HepG2 (cell line): ENCODE measurements around the gene FRRS1. TPM values are rescaled to one million over a fixed set of nuclear protein-coding genes. Genes with fewer than 3 reads are reported as not detected.

Experiments
- ATAC-seq: fragments of 200-7000 bp; cut with Tn5 transposase; 3 replicates; pipeline ENCODE4 v1.9.1; 2020; ENCODE audit warnings: mild to moderate bottlenecking, moderate library complexity
- BruUV-seq: library from RNA; stranded (reverse); fragments of 400-500 nt; replicated peaks from 2 replicates; lab custom pipeline; 2021; lab: Mats Ljungman, UMichigan
- CTCF ChIA-PET: fragments of 300-600 bp; formaldehyde crosslinking; extraction: SDS; loops from one replicate; lab custom pipeline; 2021; ENCODE audit warnings: low total read pairs, inconsistent platforms, low intra/inter-chr PET ratio; lab: Yijun Ruan, JAX
- POLR2A ChIA-PET: fragments of 350-600 bp; sonication (Branson Sonifier 250); formaldehyde crosslinking; loops from one replicate; lab custom pipeline; 2020; ENCODE audit warnings: antibody characterized with exemption, inconsistent platforms; lab: Yijun Ruan, JAX
- DNase-seq: peaks from one replicate; pipeline ENCODE4 v3.0.0-alpha.2; 2015; ENCODE audit warnings: low spot score
- FAIRE-seq: peaks from 3 replicates; lab custom pipeline; 2011; peaks lifted over from hg19 to GRCh38; lab: Jason Lieb, UNC
- H2AFZ ChIP-seq: one replicate; pipeline ENCODE4 v1.6.1; 2011; ENCODE audit warnings: low read length, inconsistent platforms
- H3K27ac ChIP-seq: fragments of 300-600 bp; 3 replicates; pipeline ENCODE4 v1.8.0; 2011; ENCODE audit warnings: mixed run types, mild to moderate bottlenecking, mixed read lengths, low read length, inconsistent platforms; ENCODE audit not compliant: insufficient read depth; ENCODE audit errors: extremely low read length
- H3K27me3 ChIP-seq, 2 experiments: fragments of 200-600 bp in 1 of 2; 2 replicates in 1 of 2; 3 replicates in 1 of 2; pipeline versions ENCODE4 v1.6.0 to v1.8.0; 2011; ENCODE audit warnings: low read length in 2 of 2, mild to moderate bottlenecking in 2 of 2, moderate library complexity in 2 of 2, inconsistent platforms in 1 of 2; ENCODE audit not compliant: insufficient read depth in 2 of 2, control insufficient read depth in 1 of 2
- H3K36me3 ChIP-seq, 2 experiments: fragments of 200-600 bp in 1 of 2; replicated peaks in 1 of 2; 2 replicates in 1 of 2; 3 replicates in 1 of 2; pipeline versions ENCODE4 v1.5.1 to v1.8.0; 2011; ENCODE audit warnings: low read length in 2 of 2, inconsistent platforms in 1 of 2; ENCODE audit not compliant: insufficient read depth in 2 of 2, control insufficient read depth in 1 of 2
- H3K4me1 ChIP-seq: 2 replicates; pipeline ENCODE4 v1.5.1; 2012; ENCODE audit warnings: low read length, inconsistent platforms; ENCODE audit not compliant: insufficient read depth
- H3K4me2 ChIP-seq: 2 replicates; pipeline ENCODE4 v1.6.0; 2011; ENCODE audit warnings: low read depth, low read length, inconsistent platforms
- H3K4me3 ChIP-seq, 3 experiments: fragments of 200-600 bp in 1 of 3; sonication (generic), shearing (Covaris generic) in 1 of 3; replicated peaks in 1 of 3; 2 replicates each; pipeline ENCODE4 v1.5.1; 2011 to 2016; ENCODE audit warnings: low read length in 3 of 3, inconsistent platforms in 2 of 3, low read depth in 2 of 3, mild to moderate bottlenecking in 2 of 3, control low read depth in 1 of 3, mixed read lengths in 1 of 3; ENCODE audit not compliant: insufficient read depth in 1 of 3
- H3K79me2 ChIP-seq: one replicate; pipeline ENCODE4 v1.6.1; 2011; ENCODE audit warnings: low read length, inconsistent platforms; ENCODE audit not compliant: insufficient read depth
- H3K9ac ChIP-seq: 2 replicates; pipeline ENCODE4 v1.6.0; 2011; ENCODE audit warnings: mild to moderate bottlenecking, low read depth, low read length, inconsistent platforms; ENCODE audit not compliant: insufficient read depth
- H3K9me3 ChIP-seq: 2 replicates; pipeline ENCODE4 v1.5.1; 2012; ENCODE audit warnings: mild to moderate bottlenecking, low read length
- H4K20me1 ChIP-seq: 2 replicates; pipeline ENCODE4 v1.6.0; 2011; ENCODE audit warnings: inconsistent platforms, mild to moderate bottlenecking, low read length, moderate library complexity; ENCODE audit not compliant: insufficient read depth
- AKAP8 ChIP-seq: sonication (generic); formaldehyde crosslinking; IDR thresholded peaks from 2 replicates; pipeline ENCODE4 v1.5.1; 2020; ENCODE audit warnings: mild to moderate bottlenecking, missing genetic modification reagents
- FOXJ3 ChIP-seq: sonication (generic); formaldehyde crosslinking; IDR thresholded peaks from 2 replicates; pipeline ENCODE4 v1.4.0; 2020; ENCODE audit warnings: missing genetic modification reagents, mild to moderate bottlenecking, borderline replicate concordance
- KLF9 ChIP-seq: IDR thresholded peaks from 2 replicates; pipeline ENCODE4 v1.6.1; 2016; ENCODE audit warnings: low read depth
- NKX3-1 ChIP-seq: sonication (generic); formaldehyde crosslinking; IDR thresholded peaks from 2 replicates; pipeline ENCODE4 v1.5.0; 2020; ENCODE audit warnings: missing genetic modification reagents
- NRL ChIP-seq: sonication (generic); formaldehyde crosslinking; IDR thresholded peaks from 2 replicates; pipeline ENCODE4 v1.5.0; 2020; ENCODE audit warnings: missing genetic modification reagents, mild to moderate bottlenecking, moderate library complexity, borderline replicate concordance
- ZBTB42 ChIP-seq: sonication (generic); formaldehyde crosslinking; IDR thresholded peaks from 2 replicates; pipeline ENCODE4 v1.5.0; 2020; ENCODE audit warnings: mild to moderate bottlenecking, missing genetic modification reagents
- ZNF550 ChIP-seq: sonication (generic); formaldehyde crosslinking; IDR thresholded peaks from 2 replicates; pipeline ENCODE4 v1.4.0; 2020; ENCODE audit warnings: mild to moderate bottlenecking, missing genetic modification reagents, borderline replicate concordance
- in situ Hi-C: cut with HindIII; loops from 2 replicates; pipeline ENCODE4 v1.10.0; 2017; ENCODE audit warnings: low pct_unique_long_range_greater_than_20kb; ENCODE audit not compliant: extremely low pct_ligation_motif_present
- intact Hi-C: fragments of 100-400 bp; cut with micrococcal nuclease; formaldehyde crosslinking; loops from one replicate; pipeline ENCODE4 v1.10.0; 2022; ENCODE audit not compliant: unreplicated experiment
- polyA plus RNA-seq, 8 experiments: library from polyadenylated mRNA; depleted of rRNA in 3 of 8; stranded (reverse) in 7 of 8; unstranded in 1 of 8; fragments of >200 nt; fragmentation: Illumina TruSeq in 4 of 8; extraction: Trizol in 4 of 8; gene quantifications; 2 replicates each; pipeline versions ENCODE4 v1.2.1 to v1.2.3, GENCODE V29; 2011 to 2016; ENCODE audit warnings: low read depth in 4 of 8, missing spikeins in 1 of 8, mixed read lengths in 1 of 8; ENCODE audit not compliant: insufficient read depth in 1 of 8
- total RNA-seq, 5 experiments: library from RNA; depleted of rRNA; stranded (reverse); fragments of >200 nt; fragmentation: Illumina TruSeq; extraction: Trizol; gene quantifications; 2 replicates each; pipeline ENCODE4 v1.2.3, GENCODE V29; 2016; ENCODE audit warnings: low read depth in 1 of 5
- TF ChIP-seq, protein P1 (sequence below): sonication (generic); formaldehyde crosslinking; IDR thresholded peaks from 2 replicates; pipeline ENCODE4 v1.9.0; 2022; ENCODE audit warnings: low read depth, missing genetic modification reagents
- TF ChIP-seq, protein P2 (sequence below): sonication (generic); formaldehyde crosslinking; IDR thresholded peaks from 2 replicates; pipeline ENCODE4 v1.5.0; 2020; ENCODE audit warnings: missing genetic modification reagents, mild to moderate bottlenecking, borderline replicate concordance
- TF ChIP-seq, protein P3 (sequence below): sonication (generic); formaldehyde crosslinking; IDR thresholded peaks from 2 replicates; pipeline ENCODE4 v1.4.0; 2020; ENCODE audit warnings: missing genetic modification reagents
- TF ChIP-seq, protein P4 (sequence below): sonication (generic); formaldehyde crosslinking; IDR thresholded peaks from 2 replicates; pipeline ENCODE4 v1.4.0; 2020; ENCODE audit warnings: mild to moderate bottlenecking, low read depth, missing genetic modification reagents
- TF ChIP-seq, protein P5 (sequence below): sonication (generic); formaldehyde crosslinking; IDR thresholded peaks from 2 replicates; pipeline ENCODE4 v1.5.0; 2020; ENCODE audit warnings: missing genetic modification reagents

FRRS1 gene
- total and polyA plus RNA-seq, 2 of the 13 experiments (the other 11 are each of a cell fraction or from before 2014, with no cell fraction given): 22.6 to 23.4 TPM

DNA sequence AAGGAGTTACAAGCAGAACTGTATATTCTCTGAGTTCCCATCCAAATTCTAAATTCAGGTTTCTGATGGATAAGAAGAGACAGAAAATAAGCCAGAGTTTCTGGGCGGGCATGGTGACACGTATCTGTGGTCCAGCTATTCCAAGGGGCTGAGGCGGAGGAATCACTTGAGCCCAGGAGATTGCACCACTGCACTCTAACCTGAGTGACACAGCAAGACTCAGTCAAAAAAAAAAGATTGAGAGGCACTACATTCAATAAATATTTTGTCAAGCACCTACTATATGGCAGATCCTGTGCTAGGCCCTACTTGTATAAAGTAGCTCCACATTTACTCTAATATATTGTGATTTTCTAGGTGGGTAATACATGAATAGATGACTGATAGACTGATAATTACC, 6.4 kb upstream of the FRRS1 start (continued):
- TF ChIP-seq, protein P1, sequence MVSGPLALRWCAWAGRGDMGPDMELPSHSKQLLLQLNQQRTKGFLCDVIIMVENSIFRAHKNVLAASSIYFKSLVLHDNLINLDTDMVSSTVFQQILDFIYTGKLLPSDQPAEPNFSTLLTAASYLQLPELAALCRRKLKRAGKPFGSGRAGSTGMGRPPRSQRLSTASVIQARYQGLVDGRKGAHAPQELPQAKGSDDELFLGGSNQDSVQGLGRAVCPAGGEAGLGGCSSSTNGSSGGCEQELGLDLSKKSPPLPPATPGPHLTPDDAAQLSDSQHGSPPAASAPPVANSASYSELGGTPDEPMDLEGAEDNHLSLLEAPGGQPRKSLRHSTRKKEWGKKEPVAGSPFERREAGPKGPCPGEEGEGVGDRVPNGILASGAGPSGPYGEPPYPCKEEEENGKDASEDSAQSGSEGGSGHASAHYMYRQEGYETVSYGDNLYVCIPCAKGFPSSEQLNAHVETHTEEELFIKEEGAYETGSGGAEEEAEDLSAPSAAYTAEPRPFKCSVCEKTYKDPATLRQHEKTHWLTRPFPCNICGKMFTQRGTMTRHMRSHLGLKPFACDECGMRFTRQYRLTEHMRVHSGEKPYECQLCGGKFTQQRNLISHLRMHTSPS (CRISPR knock-in tag): no peak
- TF ChIP-seq KLF9 (CRISPR knock-in tag) (no peak), AKAP8 (no peak)
- TF ChIP-seq, protein P2, sequence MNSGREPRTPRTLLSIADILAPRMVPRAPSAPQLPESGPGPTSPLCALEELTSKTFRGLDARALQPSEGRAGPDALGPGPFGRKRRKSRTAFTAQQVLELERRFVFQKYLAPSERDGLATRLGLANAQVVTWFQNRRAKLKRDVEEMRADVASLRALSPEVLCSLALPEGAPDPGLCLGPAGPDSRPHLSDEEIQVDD (CRISPR knock-in tag): no peak
- TF ChIP-seq, protein P3, sequence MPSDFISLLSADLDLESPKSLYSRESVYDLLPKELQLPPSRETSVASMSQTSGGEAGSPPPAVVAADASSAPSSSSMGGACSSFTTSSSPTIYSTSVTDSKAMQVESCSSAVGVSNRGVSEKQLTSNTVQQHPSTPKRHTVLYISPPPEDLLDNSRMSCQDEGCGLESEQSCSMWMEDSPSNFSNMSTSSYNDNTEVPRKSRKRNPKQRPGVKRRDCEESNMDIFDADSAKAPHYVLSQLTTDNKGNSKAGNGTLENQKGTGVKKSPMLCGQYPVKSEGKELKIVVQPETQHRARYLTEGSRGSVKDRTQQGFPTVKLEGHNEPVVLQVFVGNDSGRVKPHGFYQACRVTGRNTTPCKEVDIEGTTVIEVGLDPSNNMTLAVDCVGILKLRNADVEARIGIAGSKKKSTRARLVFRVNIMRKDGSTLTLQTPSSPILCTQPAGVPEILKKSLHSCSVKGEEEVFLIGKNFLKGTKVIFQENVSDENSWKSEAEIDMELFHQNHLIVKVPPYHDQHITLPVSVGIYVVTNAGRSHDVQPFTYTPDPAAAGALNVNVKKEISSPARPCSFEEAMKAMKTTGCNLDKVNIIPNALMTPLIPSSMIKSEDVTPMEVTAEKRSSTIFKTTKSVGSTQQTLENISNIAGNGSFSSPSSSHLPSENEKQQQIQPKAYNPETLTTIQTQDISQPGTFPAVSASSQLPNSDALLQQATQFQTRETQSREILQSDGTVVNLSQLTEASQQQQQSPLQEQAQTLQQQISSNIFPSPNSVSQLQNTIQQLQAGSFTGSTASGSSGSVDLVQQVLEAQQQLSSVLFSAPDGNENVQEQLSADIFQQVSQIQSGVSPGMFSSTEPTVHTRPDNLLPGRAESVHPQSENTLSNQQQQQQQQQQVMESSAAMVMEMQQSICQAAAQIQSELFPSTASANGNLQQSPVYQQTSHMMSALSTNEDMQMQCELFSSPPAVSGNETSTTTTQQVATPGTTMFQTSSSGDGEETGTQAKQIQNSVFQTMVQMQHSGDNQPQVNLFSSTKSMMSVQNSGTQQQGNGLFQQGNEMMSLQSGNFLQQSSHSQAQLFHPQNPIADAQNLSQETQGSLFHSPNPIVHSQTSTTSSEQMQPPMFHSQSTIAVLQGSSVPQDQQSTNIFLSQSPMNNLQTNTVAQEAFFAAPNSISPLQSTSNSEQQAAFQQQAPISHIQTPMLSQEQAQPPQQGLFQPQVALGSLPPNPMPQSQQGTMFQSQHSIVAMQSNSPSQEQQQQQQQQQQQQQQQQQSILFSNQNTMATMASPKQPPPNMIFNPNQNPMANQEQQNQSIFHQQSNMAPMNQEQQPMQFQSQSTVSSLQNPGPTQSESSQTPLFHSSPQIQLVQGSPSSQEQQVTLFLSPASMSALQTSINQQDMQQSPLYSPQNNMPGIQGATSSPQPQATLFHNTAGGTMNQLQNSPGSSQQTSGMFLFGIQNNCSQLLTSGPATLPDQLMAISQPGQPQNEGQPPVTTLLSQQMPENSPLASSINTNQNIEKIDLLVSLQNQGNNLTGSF (CRISPR knock-in tag): no peak
- TF ChIP-seq, all 625 proteins: peak for 0

DNA sequence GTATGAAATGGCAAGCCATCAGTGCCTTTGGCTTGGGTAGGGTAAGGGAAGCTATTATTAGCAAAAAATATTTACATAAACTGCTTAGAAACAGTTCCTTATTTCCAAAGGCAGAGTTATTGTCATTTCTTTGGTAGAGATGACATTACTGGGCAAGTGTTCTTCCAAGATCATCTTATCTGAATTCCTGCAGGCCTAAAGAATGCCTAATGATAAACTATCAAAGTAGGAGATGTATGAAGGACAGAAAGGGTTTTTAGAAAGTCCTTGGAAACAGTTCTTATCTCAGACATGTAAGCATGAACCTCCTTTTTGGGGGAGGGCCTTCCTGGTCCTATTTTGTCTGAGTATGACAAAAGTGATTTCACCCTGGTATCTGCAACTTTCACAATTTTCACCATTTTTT, 5.1 kb upstream of the FRRS1 start:
- H3K9ac ChIP-seq: no peak overlapping the region
- FAIRE-seq: no peak
- intact Hi-C loops (no loop called here), in situ Hi-C loops (no loop called here)
- no peak overlapping the region for H3K4me3 ChIP-seq
- H3K4me1 ChIP-seq: peaks cover 12% of the 10 kb centered on the region
- no peak overlapping the region for H3K4me2 ChIP-seq
- ATAC-seq: no peak
- no peak for DNase-seq
- no peak overlapping the region for H3K27ac ChIP-seq
- no peak overlapping the region for H2AFZ ChIP-seq
- BruUV-seq: no TSS peak
- ChIA-PET CTCF (no interaction called here), POLR2A (no interaction called here)
- no peaks in the 10 kb centered on the region for H3K79me2 ChIP-seq
- H3K27me3 ChIP-seq: no peaks in the 10 kb centered on the region
- H3K9me3 ChIP-seq: no peaks in the 10 kb centered on the region
- no peaks in the 10 kb centered on the region for H4K20me1 ChIP-seq
- H3K36me3 ChIP-seq: no peaks in the 10 kb centered on the region
- TF ChIP-seq NRL (CRISPR knock-in tag) (no peak), ZNF550 (CRISPR knock-in tag) (no peak), NKX3-1 (CRISPR knock-in tag) (no peak), ZBTB42 (no peak), FOXJ3 (CRISPR knock-in tag) (no peak)
- TF ChIP-seq, protein P4, sequence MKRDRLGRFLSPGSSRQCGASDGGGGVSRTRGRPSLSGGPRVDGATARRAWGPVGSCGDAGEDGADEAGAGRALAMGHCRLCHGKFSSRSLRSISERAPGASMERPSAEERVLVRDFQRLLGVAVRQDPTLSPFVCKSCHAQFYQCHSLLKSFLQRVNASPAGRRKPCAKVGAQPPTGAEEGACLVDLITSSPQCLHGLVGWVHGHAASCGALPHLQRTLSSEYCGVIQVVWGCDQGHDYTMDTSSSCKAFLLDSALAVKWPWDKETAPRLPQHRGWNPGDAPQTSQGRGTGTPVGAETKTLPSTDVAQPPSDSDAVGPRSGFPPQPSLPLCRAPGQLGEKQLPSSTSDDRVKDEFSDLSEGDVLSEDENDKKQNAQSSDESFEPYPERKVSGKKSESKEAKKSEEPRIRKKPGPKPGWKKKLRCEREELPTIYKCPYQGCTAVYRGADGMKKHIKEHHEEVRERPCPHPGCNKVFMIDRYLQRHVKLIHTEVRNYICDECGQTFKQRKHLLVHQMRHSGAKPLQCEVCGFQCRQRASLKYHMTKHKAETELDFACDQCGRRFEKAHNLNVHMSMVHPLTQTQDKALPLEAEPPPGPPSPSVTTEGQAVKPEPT (CRISPR knock-in tag): no peak
- TF ChIP-seq, protein P5, sequence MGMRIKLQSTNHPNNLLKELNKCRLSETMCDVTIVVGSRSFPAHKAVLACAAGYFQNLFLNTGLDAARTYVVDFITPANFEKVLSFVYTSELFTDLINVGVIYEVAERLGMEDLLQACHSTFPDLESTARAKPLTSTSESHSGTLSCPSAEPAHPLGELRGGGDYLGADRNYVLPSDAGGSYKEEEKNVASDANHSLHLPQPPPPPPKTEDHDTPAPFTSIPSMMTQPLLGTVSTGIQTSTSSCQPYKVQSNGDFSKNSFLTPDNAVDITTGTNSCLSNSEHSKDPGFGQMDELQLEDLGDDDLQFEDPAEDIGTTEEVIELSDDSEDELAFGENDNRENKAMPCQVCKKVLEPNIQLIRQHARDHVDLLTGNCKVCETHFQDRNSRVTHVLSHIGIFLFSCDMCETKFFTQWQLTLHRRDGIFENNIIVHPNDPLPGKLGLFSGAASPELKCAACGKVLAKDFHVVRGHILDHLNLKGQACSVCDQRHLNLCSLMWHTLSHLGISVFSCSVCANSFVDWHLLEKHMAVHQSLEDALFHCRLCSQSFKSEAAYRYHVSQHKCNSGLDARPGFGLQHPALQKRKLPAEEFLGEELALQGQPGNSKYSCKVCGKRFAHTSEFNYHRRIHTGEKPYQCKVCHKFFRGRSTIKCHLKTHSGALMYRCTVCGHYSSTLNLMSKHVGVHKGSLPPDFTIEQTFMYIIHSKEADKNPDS (CRISPR knock-in tag): no peak
